ENCODE measurements around the gene TMEM266. TPM values are rescaled to one million over a fixed set of nuclear protein-coding genes. Genes with fewer than 3 reads are reported as not detected.
A peak's percentile ranks its signal among the peaks of the same experiment; 100 is the strongest.

Gene TMEM266
- total RNA-seq, 1 donor from 2014 or later, result 8.1 TPM

DNA sequence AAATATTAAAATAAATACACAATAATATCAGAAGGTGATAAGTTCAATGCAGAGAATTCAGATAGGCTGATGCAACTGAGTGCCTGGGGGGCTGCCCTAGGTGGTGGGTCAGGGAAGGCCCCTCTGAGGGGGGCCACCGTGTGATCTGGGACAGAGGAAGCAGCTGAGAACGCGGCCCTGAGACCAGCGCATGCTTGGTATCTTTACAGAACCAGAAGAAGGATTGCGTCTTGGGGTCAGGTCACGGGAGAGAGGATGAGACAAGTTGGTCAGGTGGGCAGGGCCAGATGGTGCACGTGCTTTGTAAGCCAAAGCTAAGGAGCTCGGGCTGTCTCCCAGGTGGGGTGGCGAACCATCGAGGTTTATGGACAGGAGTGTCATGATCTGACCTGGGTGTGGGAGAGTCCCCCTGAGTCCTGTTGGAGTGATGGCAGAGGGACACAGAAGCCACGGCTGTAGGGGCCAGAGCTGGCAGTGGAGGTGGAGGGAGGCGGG, 130.3 kb downstream of the TMEM266 start:
- peaks cover 3% of the 10 kb centered on the region for H3K27me3 Mint-ChIP-seq (ENCODE audit: unreplicated experiment)
- H3K36me3 Mint-ChIP-seq (ENCODE audit: low read depth, unreplicated experiment), result peaks cover 4% of the 10 kb centered on the region
- TF ChIP-seq, protein P1, sequence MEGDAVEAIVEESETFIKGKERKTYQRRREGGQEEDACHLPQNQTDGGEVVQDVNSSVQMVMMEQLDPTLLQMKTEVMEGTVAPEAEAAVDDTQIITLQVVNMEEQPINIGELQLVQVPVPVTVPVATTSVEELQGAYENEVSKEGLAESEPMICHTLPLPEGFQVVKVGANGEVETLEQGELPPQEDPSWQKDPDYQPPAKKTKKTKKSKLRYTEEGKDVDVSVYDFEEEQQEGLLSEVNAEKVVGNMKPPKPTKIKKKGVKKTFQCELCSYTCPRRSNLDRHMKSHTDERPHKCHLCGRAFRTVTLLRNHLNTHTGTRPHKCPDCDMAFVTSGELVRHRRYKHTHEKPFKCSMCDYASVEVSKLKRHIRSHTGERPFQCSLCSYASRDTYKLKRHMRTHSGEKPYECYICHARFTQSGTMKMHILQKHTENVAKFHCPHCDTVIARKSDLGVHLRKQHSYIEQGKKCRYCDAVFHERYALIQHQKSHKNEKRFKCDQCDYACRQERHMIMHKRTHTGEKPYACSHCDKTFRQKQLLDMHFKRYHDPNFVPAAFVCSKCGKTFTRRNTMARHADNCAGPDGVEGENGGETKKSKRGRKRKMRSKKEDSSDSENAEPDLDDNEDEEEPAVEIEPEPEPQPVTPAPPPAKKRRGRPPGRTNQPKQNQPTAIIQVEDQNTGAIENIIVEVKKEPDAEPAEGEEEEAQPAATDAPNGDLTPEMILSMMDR (IDR thresholded peaks at IDR 0.05; ENCODE audit: unreplicated experiment), result no peak
- no peaks in the 10 kb centered on the region for H3K9me3 Mint-ChIP-seq (ENCODE audit: unreplicated experiment)
- no peak overlapping the region for H3K4me3 Mint-ChIP-seq (ENCODE audit: unreplicated experiment)
- no peak for DNase-seq (ENCODE audit: low spot score)
- peaks cover 13% of the 10 kb centered on the region for H3K4me1 Mint-ChIP-seq (ENCODE audit: unreplicated experiment)
- no peak overlapping the region for H3K27ac Mint-ChIP-seq (ENCODE audit: unreplicated experiment)

DNA sequence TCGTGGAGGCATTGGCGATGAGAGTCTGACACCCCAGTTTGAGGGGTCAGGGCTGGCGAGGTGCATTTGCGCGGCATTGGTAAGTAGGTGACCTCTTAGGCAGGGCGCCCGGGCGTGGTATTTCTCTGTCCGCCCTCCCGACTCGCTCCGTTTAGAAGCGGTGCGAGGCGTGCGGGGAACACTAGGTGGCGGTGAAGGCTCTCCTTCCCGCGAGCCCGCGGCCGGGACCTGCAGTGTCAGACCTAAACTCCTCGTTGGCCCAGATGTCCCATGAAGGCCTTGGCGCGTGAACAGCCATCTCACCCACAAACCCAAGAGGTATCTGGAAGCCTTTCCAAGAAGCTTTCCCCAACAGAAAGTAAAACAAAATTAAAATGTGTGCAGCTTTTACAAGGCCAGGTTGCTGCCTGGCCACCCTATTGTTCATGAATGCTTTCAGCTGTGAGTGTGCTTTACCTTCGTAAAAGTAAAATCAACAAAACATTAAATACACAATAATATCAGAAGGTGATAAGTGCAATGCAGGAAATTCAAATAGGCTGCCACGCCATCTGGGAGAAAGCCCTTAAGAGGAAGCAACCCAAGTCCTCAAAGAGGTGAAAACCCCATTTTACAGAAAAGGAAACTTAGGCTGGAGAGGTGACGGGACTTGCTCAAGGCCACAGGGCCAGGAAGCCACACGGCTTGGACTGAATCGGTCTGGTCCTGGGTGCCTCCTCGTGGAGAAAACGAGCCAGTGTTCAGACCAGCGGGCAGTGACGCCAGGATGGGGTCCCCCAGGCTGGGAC, 131.2 kb downstream of the TMEM266 start:
- H3K27ac Mint-ChIP-seq (ENCODE audit: unreplicated experiment), result no peak overlapping the region
- DNase-seq (ENCODE audit: low spot score), result peak; percentile 86
- peaks cover 1% of the 10 kb centered on the region for H3K27me3 Mint-ChIP-seq (ENCODE audit: unreplicated experiment)
- H3K9me3 Mint-ChIP-seq (ENCODE audit: unreplicated experiment), result no peaks in the 10 kb centered on the region
- H3K36me3 Mint-ChIP-seq (ENCODE audit: low read depth, unreplicated experiment), result peaks cover 5% of the 10 kb centered on the region
- TF ChIP-seq, protein P1 (IDR thresholded peaks at IDR 0.05; ENCODE audit: unreplicated experiment), result peak; percentile 70
- H3K4me3 Mint-ChIP-seq (ENCODE audit: unreplicated experiment), result no peak overlapping the region
- H3K4me1 Mint-ChIP-seq (ENCODE audit: unreplicated experiment), result peaks cover 13% of the 10 kb centered on the region

DNA sequence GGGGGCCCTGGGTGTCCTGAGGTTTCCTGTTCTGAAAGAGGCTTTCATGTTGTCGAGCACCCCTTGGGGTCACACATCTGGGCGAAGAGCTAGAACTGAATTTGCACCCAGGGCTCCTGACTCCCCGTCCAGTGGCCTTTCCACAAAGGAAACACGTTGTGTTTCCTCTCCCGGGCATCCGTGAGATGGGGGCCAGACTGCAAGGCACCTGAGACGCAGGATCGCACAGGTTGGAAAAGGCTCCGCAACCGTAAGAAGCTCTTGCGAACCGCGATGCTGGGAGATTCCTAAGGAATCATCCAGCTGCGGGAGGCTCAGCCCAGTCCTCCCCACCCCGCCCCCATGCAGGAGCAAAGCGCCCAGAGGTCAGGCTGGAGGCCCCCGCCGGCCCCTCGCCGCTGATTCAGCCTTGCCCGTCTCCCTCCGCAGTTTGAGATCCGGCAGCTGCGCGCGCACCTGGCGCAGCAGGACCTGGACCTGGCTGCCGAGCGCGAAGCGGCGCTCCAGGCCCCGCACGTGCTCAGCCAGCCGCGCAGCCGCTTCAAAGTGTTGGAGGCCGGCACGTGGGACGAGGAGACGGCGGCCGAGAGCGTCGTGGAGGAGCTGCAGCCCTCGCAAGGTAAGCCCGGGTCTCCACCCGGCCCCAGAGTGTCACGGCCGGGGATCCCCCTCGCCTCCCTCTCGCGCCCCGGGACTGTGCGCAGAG, 131.9 kb downstream of the TMEM266 start:
- Mint-ChIP-seq H3K4me3 (ENCODE audit: unreplicated experiment) (no peak overlapping the region), H3K27me3 (ENCODE audit: unreplicated experiment) (peaks cover 4% of the 10 kb centered on the region), H3K27ac (ENCODE audit: unreplicated experiment) (no peak overlapping the region), H3K4me1 (ENCODE audit: unreplicated experiment) (peaks cover 13% of the 10 kb centered on the region), H3K9me3 (ENCODE audit: unreplicated experiment) (no peaks in the 10 kb centered on the region), H3K36me3 (ENCODE audit: low read depth, unreplicated experiment) (peaks cover 5% of the 10 kb centered on the region)
- TF ChIP-seq, protein P1 (IDR thresholded peaks at IDR 0.05; ENCODE audit: unreplicated experiment), result no peak
- no peak for DNase-seq (ENCODE audit: low spot score)

DNA sequence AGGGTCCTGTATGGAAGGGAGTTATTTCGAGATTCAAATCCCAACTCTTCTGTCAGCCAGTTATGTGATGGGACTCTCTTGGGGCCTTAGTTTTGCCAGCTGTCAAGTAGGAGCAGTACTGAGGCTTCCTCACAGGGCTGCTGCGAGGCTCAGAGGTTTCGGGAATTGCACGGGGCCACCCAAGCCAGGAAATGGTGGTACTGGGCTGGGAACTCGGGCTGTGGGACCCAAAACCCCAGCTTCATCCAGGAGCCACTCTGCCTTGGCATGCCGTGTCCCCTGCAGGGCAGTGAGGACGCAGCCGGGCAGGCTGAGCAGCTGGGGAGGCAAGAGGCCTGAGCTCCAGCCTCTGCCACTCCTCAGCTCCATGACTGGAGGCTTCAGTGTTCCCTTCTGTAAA, 132.9 kb downstream of the TMEM266 start:
- Mint-ChIP-seq H3K4me3 (ENCODE audit: unreplicated experiment) (no peak overlapping the region), H3K36me3 (ENCODE audit: low read depth, unreplicated experiment) (peaks cover 5% of the 10 kb centered on the region)

More for the DNA sequence above, 132.9 kb downstream of the TMEM266 start:
- Mint-ChIP-seq H3K27ac (ENCODE audit: unreplicated experiment) (no peak overlapping the region), H3K27me3 (ENCODE audit: unreplicated experiment) (peaks cover 4% of the 10 kb centered on the region), H3K9me3 (ENCODE audit: unreplicated experiment) (no peaks in the 10 kb centered on the region), H3K4me1 (ENCODE audit: unreplicated experiment) (peaks cover 13% of the 10 kb centered on the region)
- TF ChIP-seq, protein P1 (IDR thresholded peaks at IDR 0.05; ENCODE audit: unreplicated experiment), result no peak
- DNase-seq (ENCODE audit: low spot score), result no peak
